Stimulated activated CD4-positive, alpha-beta T cell treated with anti-CD3 and anti-CD28 coated beads, Interleukin-4, amount 100 ng/mL, for 4 hours (primary cell): Measurements from ENCODE around the gene SRPK2.
"Not testable (repeated sequence)": the region's sequence is repeated elsewhere in the genome, so short reads cannot be mapped to it uniquely, and the experiment has no call there.

Source experiments
- DNase-seq, 2 experiments: peaks; one replicate each; pipeline ENCODE4 v3.0.0-alpha.2; 2020

The SRPK2 gene

DNA sequence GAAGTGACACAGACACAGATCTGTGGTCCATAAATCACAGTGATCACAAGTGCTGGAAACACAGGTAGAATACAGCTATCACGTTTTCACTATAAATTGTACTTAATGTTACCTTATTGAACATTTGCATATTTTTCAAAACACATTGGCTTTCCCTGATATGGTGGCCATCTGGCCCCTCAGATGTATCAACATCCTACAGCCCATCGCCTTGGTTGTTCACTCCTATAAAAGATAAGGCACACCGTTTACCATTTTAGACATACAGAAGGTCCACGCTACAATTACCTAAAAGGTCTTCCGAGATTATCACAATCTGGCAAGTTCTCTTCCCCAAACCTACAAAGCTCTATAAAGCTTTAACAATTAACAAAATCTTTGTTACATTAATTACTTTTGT is 91.4 kb downstream of the SRPK2 start:
- DNase-seq = no peak

- no peak for DNase-seq
Measured at GRCh38 chr7:105296491-105296890, 92.2 kb downstream of the SRPK2 start.

DNA sequence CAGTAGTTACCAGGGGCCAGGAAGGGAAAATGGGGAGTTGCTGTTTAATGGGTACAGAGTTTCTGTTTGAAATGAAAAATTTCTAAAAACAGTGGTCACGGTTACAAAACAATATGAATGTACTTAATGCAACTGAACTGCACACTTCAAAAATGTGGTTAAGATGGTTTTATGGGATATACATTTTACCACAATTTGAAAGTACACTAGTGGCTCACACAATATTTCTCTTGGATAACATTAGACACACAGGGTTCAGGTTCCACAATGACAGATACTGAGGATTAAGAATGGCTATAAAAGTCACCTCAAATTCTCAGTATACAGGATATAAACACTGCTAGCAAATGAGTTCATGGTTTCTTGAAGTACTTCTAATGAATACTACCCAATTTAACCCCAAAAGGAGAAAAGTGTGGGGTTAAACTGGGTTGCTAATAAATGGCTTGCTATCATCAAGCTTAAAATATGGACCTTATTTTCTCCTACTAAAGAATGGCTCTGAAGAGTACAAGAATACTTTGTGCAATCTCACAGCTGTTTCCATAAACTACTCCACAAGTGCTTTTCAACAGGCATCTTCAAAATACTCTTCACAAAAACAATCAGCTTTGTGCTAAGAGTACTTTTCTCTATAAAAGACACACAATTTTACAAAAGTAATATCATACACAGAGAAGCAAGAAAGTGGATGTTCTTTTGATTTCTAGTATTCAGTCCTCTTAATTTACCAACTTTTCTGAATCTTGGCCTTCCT is 92.9 kb downstream of the SRPK2 start:
- no peak for DNase-seq

DNA sequence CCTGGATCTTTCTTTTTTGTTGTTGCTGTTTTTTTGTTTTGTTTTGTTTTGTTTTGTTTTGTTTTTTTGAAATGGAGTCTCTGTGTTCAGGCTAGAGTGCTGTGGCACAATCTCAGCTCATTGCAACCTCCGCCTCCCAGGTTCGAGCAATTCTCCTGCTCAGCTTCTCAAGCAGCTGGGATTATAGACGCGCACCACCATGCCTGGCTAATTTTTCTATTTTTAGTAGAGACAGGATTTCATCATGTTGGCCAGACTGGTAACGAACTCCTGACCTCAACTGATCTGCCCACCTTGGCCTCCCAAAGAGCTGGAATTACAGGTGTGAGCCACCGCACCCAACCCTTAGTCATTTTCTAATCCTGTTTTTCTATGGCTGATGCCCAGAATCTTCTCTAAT is 94.2 kb downstream of the SRPK2 start:
- not testable (repeated sequence) for DNase-seq

GRCh38 chr7:105289704-105290103 is 99.0 kb downstream of the SRPK2 start:
- DNase-seq = no peak

GRCh38 chr7:105286441-105286840 is 102.3 kb downstream of the SRPK2 start:
- DNase-seq = no peak

DNA sequence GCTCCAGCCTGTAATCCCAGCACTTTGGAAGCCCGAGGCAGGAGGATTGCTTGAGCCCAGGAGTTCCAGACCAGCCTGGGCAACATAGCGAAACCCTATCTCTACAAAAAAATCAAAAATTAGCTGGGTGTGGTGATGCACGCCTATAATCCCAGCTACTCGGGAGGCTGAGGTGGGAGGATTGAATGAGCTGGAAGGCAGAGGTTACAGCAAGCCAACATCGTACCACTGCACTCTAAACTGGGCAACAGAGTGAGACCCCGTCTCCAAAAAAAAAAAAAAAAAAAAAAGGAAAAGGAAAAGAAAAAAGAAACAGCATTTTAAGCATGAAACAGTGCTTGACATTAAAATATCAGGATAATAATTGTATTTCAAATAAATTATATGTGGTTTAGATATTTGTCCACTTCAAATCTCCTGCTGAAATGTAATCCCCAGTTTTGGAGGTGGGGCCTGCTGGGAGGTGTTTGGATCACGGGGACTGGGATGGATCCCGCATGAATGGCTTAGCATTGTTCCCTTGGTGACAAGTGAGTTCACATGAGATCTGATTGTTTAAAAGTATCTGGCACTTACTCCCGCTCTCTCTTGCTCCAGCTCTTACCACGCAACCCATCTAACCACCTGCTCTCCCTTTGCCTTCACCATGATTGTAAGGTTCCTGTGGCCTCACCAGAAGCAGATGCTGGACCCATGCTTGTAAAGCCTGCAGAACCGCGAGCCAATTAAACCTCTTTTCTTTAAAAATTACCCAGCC is 103.4 kb downstream of the SRPK2 start:
- no peak for DNase-seq

GRCh38 chr7:105284014-105284413 is 104.7 kb downstream of the SRPK2 start:
- no peak for DNase-seq

DNA sequence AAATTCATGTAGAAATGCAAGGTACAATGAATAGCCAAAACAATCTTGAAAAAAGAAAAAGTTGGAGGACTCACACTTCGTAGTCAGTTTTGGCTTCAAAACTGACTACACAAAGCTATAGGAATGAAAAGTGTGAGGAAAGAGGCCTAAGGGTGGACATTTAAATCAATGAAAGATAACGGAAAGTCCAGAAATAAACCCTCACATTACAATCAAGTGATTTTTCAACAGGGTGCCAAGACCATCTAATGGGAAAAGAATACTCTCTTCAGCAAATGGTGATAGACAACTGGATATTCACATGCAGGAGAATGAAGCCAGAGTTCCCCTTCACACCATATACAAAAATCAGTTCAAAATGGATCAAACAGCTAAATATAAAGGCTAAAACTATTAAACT is 106.8 kb downstream of the SRPK2 start:
- no peak for DNase-seq

DNA sequence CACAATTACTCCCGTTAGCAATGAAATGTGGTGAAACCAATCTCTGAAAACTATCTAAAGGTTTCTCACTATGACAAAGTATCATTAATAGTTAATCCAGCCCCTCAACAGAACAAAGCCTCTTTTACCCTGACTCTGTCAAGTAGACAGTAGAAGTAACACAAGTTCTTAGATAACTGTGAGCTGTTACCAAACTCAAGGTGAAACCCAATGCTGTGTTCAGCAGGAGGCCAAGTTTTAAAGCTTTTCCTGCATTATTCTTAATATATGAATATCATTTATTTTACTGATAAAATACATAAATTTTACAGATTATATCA is 109.1 kb downstream of the SRPK2 start:
- DNase-seq = no peak

DNA sequence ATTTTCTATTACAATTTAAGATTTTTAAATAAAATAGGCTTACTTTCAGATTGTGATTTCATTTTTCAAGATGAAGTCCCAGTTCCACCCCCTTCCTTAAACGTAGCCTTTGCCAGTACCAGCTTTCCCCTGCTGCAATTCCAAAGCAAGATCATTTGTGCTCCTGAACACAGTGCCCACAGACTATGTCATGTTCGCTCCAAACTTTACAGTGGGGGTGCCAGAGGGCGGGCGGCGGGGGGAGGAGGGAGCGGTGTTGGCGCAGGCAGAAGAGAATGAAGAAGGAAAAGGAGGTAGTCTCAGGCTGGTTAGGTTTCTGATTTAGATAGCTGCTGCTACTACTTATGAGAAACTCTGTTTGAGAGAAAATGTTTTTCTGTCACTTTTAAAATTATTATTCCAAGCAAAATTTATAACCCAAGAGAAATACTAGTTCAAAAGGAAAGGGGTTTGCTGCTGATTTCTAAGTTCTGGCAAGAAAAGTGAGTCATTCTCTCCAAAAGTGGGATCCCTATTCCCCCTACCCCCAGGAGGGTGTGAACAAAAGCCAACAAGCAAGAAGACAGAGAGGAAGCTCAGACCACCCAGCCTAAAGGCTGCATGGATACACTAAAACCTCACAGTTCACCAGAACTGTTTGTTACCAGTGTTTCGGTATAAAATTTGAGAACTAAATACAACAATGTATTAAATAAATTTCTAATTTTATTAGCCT is 109.6 kb downstream of the SRPK2 start:
- no peak for DNase-seq

DNA sequence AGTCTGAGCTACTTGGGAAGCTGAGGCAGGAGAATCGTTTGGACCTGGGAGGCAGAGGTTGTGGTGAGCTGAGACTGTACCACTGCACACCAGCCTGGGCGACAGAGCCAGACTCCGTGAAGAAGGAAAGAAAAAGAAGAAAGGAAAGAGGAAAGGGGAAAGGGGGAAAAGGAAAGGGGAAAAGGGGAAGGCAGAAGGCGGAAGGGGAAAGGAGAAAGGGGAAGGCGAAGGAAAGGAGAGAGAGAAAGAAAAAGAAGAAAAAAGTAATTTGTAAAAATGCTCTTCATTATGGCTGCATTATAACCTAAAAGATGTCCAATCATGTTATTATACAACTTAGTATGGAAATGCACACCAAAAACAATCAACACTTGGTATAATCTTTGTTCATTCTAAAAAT is 110.2 kb downstream of the SRPK2 start:
- no peak for DNase-seq

DNA sequence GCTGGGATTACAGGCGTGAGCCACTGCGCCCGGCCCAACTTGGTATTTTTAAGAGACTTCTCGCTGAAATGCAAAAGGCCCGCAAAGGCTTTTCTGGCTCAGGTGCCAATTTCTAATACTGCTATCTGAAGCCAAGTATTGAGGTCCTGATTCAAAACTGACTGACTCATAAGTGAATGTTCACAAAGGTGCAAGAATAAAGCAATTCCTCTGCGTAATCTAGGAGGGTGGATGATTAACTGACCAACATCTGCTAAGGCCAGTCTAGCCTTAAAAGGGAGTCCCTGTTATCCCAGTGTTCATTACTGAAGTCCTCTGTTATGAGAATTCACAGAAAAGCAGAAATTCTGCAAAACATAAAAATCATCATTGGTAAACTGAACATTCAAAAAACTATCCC is 111.4 kb downstream of the SRPK2 start:
- no peak for DNase-seq

GRCh38 chr7:105270117-105270516 is 118.6 kb downstream of the SRPK2 start:
- DNase-seq = no peak

GRCh38 chr7:105269397-105269796 is 119.3 kb downstream of the SRPK2 start:
- DNase-seq = no peak

GRCh38 chr7:105268511-105269392 is 120.0 kb downstream of the SRPK2 start:
- DNase-seq = no peak

- peak in 1 of 2 experiments; percentile 24 for DNase-seq
Measured at GRCh38 chr7:105268056-105268455, 120.7 kb downstream of the SRPK2 start.

DNA sequence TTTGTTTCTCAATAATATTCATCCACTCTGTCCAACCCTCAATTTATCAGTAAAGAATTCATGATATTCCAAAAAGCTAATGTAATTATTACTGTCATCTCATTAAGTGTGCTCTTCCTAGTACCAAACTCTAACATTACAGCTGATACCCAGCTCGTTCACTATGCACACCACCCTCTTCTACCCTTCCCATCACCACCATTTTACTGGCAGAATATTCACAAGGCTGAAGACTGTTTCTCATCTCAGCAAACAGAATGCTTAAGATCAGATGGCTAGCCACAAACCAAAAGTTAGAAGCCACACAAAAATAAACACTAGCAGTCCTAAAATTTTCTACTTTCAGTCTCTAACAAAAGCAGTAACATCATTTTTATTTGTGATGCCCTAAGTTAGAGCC is 121.5 kb downstream of the SRPK2 start:
- DNase-seq = no peak

DNA sequence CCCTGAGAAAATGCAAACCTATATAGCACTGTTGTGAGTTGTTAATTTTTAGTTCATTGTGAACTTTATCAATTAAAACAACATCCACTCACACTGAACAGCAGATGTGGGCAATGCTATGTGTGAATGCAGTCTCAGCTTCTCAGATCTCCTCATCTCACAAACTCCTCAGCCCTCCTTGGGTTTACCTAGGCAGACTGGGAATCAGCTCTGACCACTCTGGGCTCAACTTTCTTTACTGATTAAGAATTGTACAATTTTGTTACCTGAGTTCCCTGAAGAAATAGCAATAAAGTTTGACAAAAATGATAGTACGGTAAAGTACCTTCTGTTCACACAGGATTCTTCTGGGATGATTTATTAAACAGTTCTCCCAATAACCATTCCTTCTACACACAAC is 124.0 kb downstream of the SRPK2 start:
- no peak for DNase-seq

DNA sequence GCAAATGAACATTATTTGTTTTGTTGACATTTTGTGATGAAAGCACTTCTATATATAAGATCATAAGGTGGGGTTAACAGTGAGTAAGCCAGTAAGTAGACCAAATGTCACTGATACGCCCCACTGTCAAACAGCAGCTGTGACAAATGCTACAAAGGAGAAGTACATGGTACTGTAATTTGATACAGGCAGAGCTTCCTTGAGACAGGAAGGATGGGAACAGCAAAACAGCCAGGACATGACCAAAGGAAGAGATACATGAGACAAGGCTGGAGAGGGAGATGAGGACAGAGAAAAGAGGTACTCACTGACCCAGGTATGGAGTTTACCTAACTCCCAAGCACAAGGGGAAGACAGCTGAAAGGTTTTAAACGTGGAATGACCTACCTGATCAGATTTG is 127.0 kb downstream of the SRPK2 start:
- no peak for DNase-seq

GRCh38 chr7:105260201-105260871 is 128.4 kb downstream of the SRPK2 start:
- DNase-seq = not testable (repeated sequence)

GRCh38 chr7:105258919-105259318 is 129.8 kb downstream of the SRPK2 start:
- DNase-seq = not testable (repeated sequence)
